HEK293 (cell line): Measurements from ENCODE around the gene SLC34A2.

ENCODE experiments used
- CTCF ChIA-PET: fragments of 350-600 bp; formaldehyde crosslinking; extraction: SDS; loops from one replicate; lab custom pipeline; 2021; ENCODE audit warnings: antibody characterized with exemption; lab: Yijun Ruan, JAX
- POLR2A ChIA-PET: fragments of 300-600 bp; formaldehyde crosslinking; extraction: SDS; loops from one replicate; lab custom pipeline; 2020; ENCODE audit warnings: antibody characterized with exemption, inconsistent platforms; lab: Yijun Ruan, JAX
- H3K27ac ChIP-seq: fragments of 200-500 bp; sonication (Bioruptor generic); 2 replicates; pipeline ENCODE4 v1.5.1; 2014; ENCODE audit warnings: low read depth, low read length, control low read depth, inconsistent platforms; ENCODE audit errors: extremely low read depth
- H3K36me3 ChIP-seq, 2 experiments: fragments of 200-500 bp in 1 of 2; sonication (Bioruptor generic) in 1 of 2; 1 replicate in 1 of 2; 2 replicates in 1 of 2; pipeline ENCODE4 v1.5.1; 2014 to 2017; ENCODE audit warnings: inconsistent platforms in 2 of 2, low read length in 2 of 2; ENCODE audit not compliant: control insufficient read depth in 2 of 2, insufficient read depth in 1 of 2
- H3K4me1 ChIP-seq: fragments of 200-500 bp; sonication (Bioruptor generic); 2 replicates; pipeline ENCODE4 v1.5.1; 2014; ENCODE audit warnings: mild to moderate bottlenecking, low read length, inconsistent platforms; ENCODE audit not compliant: control insufficient read depth, insufficient read depth
- H3K4me3 ChIP-seq: 2 replicates; pipeline ENCODE4 v1.5.1; 2011; ENCODE audit warnings: low read depth, mild to moderate bottlenecking, control low read depth, low read length, moderate library complexity
- H3K9me3 ChIP-seq: fragments of 200-500 bp; sonication (Bioruptor generic); 2 replicates; pipeline ENCODE4 v1.5.1; 2014; ENCODE audit warnings: low read depth, low read length, inconsistent platforms; ENCODE audit not compliant: control insufficient read depth, insufficient read depth
- PRDM1 ChIP-seq: fragments of 450-650 bp; formaldehyde crosslinking; IDR thresholded peaks from 2 replicates; pipeline ENCODE4; 2016; ENCODE audit warnings: missing biosample characterization, missing genetic modification characterization
- SALL2 ChIP-seq: fragments of 450-650 bp; formaldehyde crosslinking; IDR thresholded peaks from 2 replicates; pipeline ENCODE4 v1.5.0; 2017; ENCODE audit warnings: missing biosample characterization, mild to moderate bottlenecking, missing genetic modification characterization, borderline replicate concordance
- SP2 ChIP-seq: fragments of 450-650 bp; formaldehyde crosslinking; IDR thresholded peaks from 2 replicates; pipeline ENCODE4 v1.5.1; 2016; ENCODE audit warnings: missing biosample characterization, missing genetic modification characterization
- TRIM28 ChIP-seq: IDR thresholded peaks from 2 replicates; pipeline ENCODE4 v1.6.1; 2011; ENCODE audit warnings: low read length, control low read depth, borderline replicate concordance
- YY1 ChIP-seq: fragments of 450-650 bp; formaldehyde crosslinking; IDR thresholded peaks from 2 replicates; pipeline ENCODE4 v1.5.1; 2018; ENCODE audit warnings: missing biosample characterization, missing genetic modification characterization
- YY2 ChIP-seq: fragments of 450-650 bp; formaldehyde crosslinking; IDR thresholded peaks from 2 replicates; pipeline ENCODE4 v1.5.1; 2016; ENCODE audit warnings: missing biosample characterization, missing genetic modification characterization
- ZBTB10 ChIP-seq: fragments of 450-650 bp; formaldehyde crosslinking; IDR thresholded peaks from 2 replicates; pipeline ENCODE4 v1.5.1; 2016; ENCODE audit warnings: missing biosample characterization, missing genetic modification characterization
- ZBTB8A ChIP-seq: fragments of 450-650 bp; formaldehyde crosslinking; IDR thresholded peaks from 2 replicates; pipeline ENCODE4 v1.5.1; 2016; ENCODE audit warnings: missing biosample characterization, missing genetic modification characterization
- ZNF26 ChIP-seq: fragments of 450-650 bp; formaldehyde crosslinking; IDR thresholded peaks from 2 replicates; pipeline ENCODE4 v1.5.1; 2016; ENCODE audit warnings: missing biosample characterization, missing genetic modification characterization
- ZNF274 ChIP-seq, 2 experiments: fragments of 200-500 bp in 1 of 2; fragments of 450-650 bp in 1 of 2; sonication (Bioruptor generic) in 1 of 2; formaldehyde crosslinking in 1 of 2; IDR thresholded peaks; 2 replicates each; pipeline versions ENCODE4 v1.5.1 to v1.6.1; 2014 to 2016; ENCODE audit warnings: borderline replicate concordance in 1 of 2, inconsistent platforms in 1 of 2, low read length in 1 of 2, missing biosample characterization in 1 of 2, missing genetic modification characterization in 1 of 2
- ZNF391 ChIP-seq: fragments of 450-650 bp; formaldehyde crosslinking; IDR thresholded peaks from 2 replicates; pipeline ENCODE4 v1.5.1; 2016; ENCODE audit warnings: low read depth, missing biosample characterization, missing genetic modification characterization, borderline replicate concordance
- ZNF398 ChIP-seq: fragments of 450-650 bp; formaldehyde crosslinking; IDR thresholded peaks from 2 replicates; pipeline ENCODE4 v1.5.1; 2017; ENCODE audit warnings: missing biosample characterization, missing genetic modification characterization
- ZNF48 ChIP-seq: fragments of 450-650 bp; formaldehyde crosslinking; IDR thresholded peaks from 2 replicates; pipeline ENCODE4 v1.5.1; 2016; ENCODE audit warnings: missing biosample characterization, missing genetic modification characterization
- ZNF510 ChIP-seq: fragments of 450-650 bp; formaldehyde crosslinking; IDR thresholded peaks from 2 replicates; pipeline ENCODE4 v1.5.1; 2018; ENCODE audit warnings: mild to moderate bottlenecking, missing genetic modification characterization, missing biosample characterization; ENCODE audit not compliant: insufficient replicate concordance
- ZNF530 ChIP-seq: fragments of 450-650 bp; formaldehyde crosslinking; IDR thresholded peaks from 2 replicates; pipeline ENCODE4 v1.5.1; 2016; ENCODE audit warnings: low read depth, missing biosample characterization, missing genetic modification characterization
- ZNF548 ChIP-seq: fragments of 450-650 bp; formaldehyde crosslinking; IDR thresholded peaks from 2 replicates; pipeline ENCODE4 v1.5.1; 2016; ENCODE audit warnings: missing biosample characterization, missing genetic modification characterization
- ZNF561 ChIP-seq: fragments of 450-650 bp; IDR thresholded peaks from 2 replicates; pipeline ENCODE4 v1.5.1; 2018; ENCODE audit warnings: missing biosample characterization, missing genetic modification characterization, borderline replicate concordance
- ZNF624 ChIP-seq: fragments of 450-650 bp; formaldehyde crosslinking; IDR thresholded peaks from 2 replicates; pipeline ENCODE4 v1.5.1; 2017; ENCODE audit warnings: missing biosample characterization, missing genetic modification characterization
- ZNF626 ChIP-seq: fragments of 450-650 bp; sonication (Bioruptor Pico); formaldehyde crosslinking; IDR thresholded peaks from 2 replicates; pipeline ENCODE4 v1.5.1; 2018; ENCODE audit warnings: missing biosample characterization, missing genetic modification characterization, inconsistent platforms
- ZNF677 ChIP-seq: fragments of 450-650 bp; IDR thresholded peaks from 2 replicates; pipeline ENCODE4 v1.5.0; 2018; ENCODE audit warnings: missing biosample characterization, mild to moderate bottlenecking, missing genetic modification characterization, moderate library complexity
- ZNF707 ChIP-seq: fragments of 450-650 bp; formaldehyde crosslinking; IDR thresholded peaks from 2 replicates; pipeline ENCODE4 v1.5.1; 2016; ENCODE audit warnings: missing biosample characterization, missing genetic modification characterization
- ZNF830 ChIP-seq: fragments of 450-650 bp; IDR thresholded peaks from 2 replicates; pipeline ENCODE4 v1.5.0; 2018; ENCODE audit warnings: missing biosample characterization, missing genetic modification characterization, low read depth, mild to moderate bottlenecking, moderate library complexity
- ZNF837 ChIP-seq: fragments of 450-650 bp; formaldehyde crosslinking; IDR thresholded peaks from 2 replicates; pipeline ENCODE4 v1.5.1; 2016; ENCODE audit warnings: missing biosample characterization, missing genetic modification characterization
- ZSCAN16 ChIP-seq: fragments of 450-650 bp; formaldehyde crosslinking; IDR thresholded peaks from 2 replicates; pipeline ENCODE4 v1.5.1; 2016; ENCODE audit warnings: missing biosample characterization, missing genetic modification characterization
- ZSCAN23 ChIP-seq: fragments of 450-650 bp; formaldehyde crosslinking; IDR thresholded peaks from 2 replicates; pipeline ENCODE4 v1.5.1; 2016; ENCODE audit warnings: missing biosample characterization, missing genetic modification characterization
- ZXDB ChIP-seq: fragments of 450-650 bp; formaldehyde crosslinking; IDR thresholded peaks from 2 replicates; pipeline ENCODE4 v1.5.1; 2016; ENCODE audit warnings: missing biosample characterization, missing genetic modification characterization

The SLC34A2 gene

GRCh38 chr4:25624616-25625015, 31.0 kb upstream of the SLC34A2 start (continued):
- TF ChIP-seq ZNF677 (no peak), ZNF26 (tag by site-specific recombination) (no peak), TRIM28 (no peak)

- CTCF ChIA-PET: no interaction called here
- Histone ChIP-seq H3K4me1 (no peaks in the 10 kb centered on the region), H3K27ac (no peak overlapping the region), H3K4me3 (no peak overlapping the region), H3K9me3 (no peaks in the 10 kb centered on the region), H3K36me3 (no peaks in the 10 kb centered on the region)
- POLR2A ChIA-PET: no interaction called here
- TF ChIP-seq ZNF561 (no peak), YY2 (no peak), ZNF398 (tag by site-specific recombination) (no peak), ZBTB10 (tag by site-specific recombination) (no peak), YY1 (tag by site-specific recombination) (no peak), ZNF837 (tag by site-specific recombination) (no peak), SALL2 (tag by site-specific recombination) (no peak), ZNF548 (tag by site-specific recombination) (no peak), ZNF274 (IDR thresholded peaks at IDR 0.05; ENCODE audit: low read length) (no peak), ZNF274 (tag by site-specific recombination; IDR thresholded peaks at IDR 0.05; ENCODE audit: borderline replicate concordance) (no peak), ZNF510 (tag by site-specific recombination) (no peak), ZNF707 (tag by site-specific recombination) (no peak)
Observed at GRCh38 chr4:25628451-25628850, 27.2 kb upstream of the SLC34A2 start.

- POLR2A ChIA-PET: no interaction called here
- H3K36me3 ChIP-seq: no peaks in the 10 kb centered on the region
- CTCF ChIA-PET: interaction anchor here (0.7 kb wide), 1 partner anchor 190 kb away, joined by 3 read pairs; no protein-coding TSS in a partner anchor
- H3K4me1 ChIP-seq: no peaks in the 10 kb centered on the region
- no peak overlapping the region for H3K27ac ChIP-seq
- no peak overlapping the region for H3K4me3 ChIP-seq
- H3K9me3 ChIP-seq: no peaks in the 10 kb centered on the region
- no peak for TF ChIP-seq ZNF837 (tag by site-specific recombination)
- no peak for TF ChIP-seq PRDM1
- no peak for TF ChIP-seq ZNF830
- no peak for TF ChIP-seq ZNF626
- no peak for TF ChIP-seq SP2 (tag by site-specific recombination)
- no peak for TF ChIP-seq ZBTB8A (tag by site-specific recombination)
- no peak for TF ChIP-seq ZXDB
- no peak for TF ChIP-seq ZSCAN16
- no peak for TF ChIP-seq ZNF624 (tag by site-specific recombination)
- TF ChIP-seq ZSCAN23 (tag by site-specific recombination): no peak
- no peak for TF ChIP-seq ZNF391
- TF ChIP-seq ZNF530: no peak
- TF ChIP-seq ZNF48 (tag by site-specific recombination): no peak
Observed at GRCh38 chr4:25632135-25632534, 23.5 kb upstream of the SLC34A2 start.
